ENCODE measurements around the gene CACNA2D3. TPM values are rescaled to one million over a fixed set of nuclear protein-coding genes. Genes with fewer than 3 reads are reported as not detected.

Gene CACNA2D3
- total RNA-seq, 1 donor from 2014 or later: 0.70 TPM

DNA sequence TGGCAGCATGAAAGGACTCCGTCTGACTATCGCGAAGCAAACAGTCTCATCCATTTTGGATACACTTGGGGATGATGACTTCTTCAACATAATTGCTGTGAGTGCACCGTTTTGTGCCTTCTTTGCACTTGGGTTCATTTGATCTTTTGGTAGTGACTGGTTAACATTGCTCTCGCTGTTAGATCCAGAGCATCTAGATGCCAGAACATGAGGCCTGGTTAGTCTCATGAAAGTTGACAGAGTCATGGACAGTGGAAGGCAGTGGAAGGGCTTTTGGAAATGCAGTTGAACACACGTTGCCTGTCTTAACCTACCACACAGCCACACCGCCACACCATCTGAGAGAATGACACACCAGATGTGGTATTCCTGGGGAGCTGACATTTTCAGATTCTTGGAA, 447.7 kb downstream of the CACNA2D3 start:
- no peak overlapping the region for H2AFZ ChIP-seq (ENCODE audit: low read depth, low read length)
- peaks cover 8% of the 10 kb centered on the region for H3K4me1 Mint-ChIP-seq (ENCODE audit: low read depth, unreplicated experiment)

DNA sequence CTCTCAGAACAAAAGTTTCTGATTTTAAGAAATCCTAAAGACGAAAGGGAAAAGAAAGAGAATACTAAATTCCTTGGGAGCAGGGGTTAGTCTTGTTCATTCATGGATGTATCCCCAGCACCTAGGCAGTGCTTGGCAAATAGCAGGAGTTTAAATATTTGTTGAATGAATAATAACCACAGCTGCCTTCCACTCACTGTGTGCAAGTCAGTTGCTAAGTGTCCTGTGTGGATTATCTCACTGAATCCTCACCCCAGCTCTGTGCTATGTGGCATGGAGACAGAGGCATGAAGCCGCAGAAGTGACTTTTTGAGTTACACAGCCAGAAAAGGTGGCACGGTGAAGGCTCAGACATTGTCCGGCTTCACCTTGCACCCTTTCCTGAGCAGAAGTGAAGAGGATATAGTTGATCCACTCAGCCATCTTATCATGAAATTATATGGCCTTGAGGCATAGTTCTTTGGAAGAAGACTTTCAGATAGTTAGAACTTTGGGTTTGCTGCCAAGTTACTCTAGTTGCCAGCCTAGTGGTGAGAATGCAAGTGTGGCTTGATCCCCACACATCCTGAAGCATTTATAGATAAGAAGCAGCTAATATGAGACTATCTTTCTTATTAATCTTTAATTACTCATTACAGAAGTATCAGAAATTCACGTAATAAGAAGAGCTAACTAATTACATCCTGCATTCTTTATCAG, 450.0 kb downstream of the CACNA2D3 start:
- Histone ChIP-seq H3K27ac (ENCODE audit: low read depth, low read length) (no peak overlapping the region), H3K9me3 (ENCODE audit: insufficient read depth, low read depth, low read length) (no peaks in the 10 kb centered on the region), H4K20me1 (ENCODE audit: insufficient read depth, low read length) (no peaks in the 10 kb centered on the region), H3K9ac (ENCODE audit: low read length) (no peak overlapping the region), H2AFZ (ENCODE audit: low read depth, low read length) (no peak overlapping the region), H3K4me1 (ENCODE audit: insufficient read depth, low read length) (no peaks in the 10 kb centered on the region), H3K4me3 (ENCODE audit: insufficient read depth, low read depth, low read length) (no peak overlapping the region), H3K27me3 (ENCODE audit: insufficient read depth, low read length) (no peaks in the 10 kb centered on the region), H3K4me2 (ENCODE audit: low read length) (no peak overlapping the region), H3K36me3 (ENCODE audit: insufficient read depth, low read length) (no peaks in the 10 kb centered on the region), H3K79me2 (ENCODE audit: insufficient read depth, low read length) (no peaks in the 10 kb centered on the region)
- TF ChIP-seq, protein P1, sequence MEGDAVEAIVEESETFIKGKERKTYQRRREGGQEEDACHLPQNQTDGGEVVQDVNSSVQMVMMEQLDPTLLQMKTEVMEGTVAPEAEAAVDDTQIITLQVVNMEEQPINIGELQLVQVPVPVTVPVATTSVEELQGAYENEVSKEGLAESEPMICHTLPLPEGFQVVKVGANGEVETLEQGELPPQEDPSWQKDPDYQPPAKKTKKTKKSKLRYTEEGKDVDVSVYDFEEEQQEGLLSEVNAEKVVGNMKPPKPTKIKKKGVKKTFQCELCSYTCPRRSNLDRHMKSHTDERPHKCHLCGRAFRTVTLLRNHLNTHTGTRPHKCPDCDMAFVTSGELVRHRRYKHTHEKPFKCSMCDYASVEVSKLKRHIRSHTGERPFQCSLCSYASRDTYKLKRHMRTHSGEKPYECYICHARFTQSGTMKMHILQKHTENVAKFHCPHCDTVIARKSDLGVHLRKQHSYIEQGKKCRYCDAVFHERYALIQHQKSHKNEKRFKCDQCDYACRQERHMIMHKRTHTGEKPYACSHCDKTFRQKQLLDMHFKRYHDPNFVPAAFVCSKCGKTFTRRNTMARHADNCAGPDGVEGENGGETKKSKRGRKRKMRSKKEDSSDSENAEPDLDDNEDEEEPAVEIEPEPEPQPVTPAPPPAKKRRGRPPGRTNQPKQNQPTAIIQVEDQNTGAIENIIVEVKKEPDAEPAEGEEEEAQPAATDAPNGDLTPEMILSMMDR (IDR thresholded peaks at IDR 0.05; ENCODE audit: insufficient read depth, low read depth, low read length): no peak
- TF ChIP-seq EZH2 (IDR thresholded peaks at IDR 0.05; ENCODE audit: insufficient read depth, low read length): no peak
- H3K9me3 Mint-ChIP-seq (ENCODE audit: unreplicated experiment): no peaks in the 10 kb centered on the region
- DNase-seq (ENCODE audit: low read depth) (peak; percentile 56), FAIRE-seq (no peak)
- H3K27ac Mint-ChIP-seq (ENCODE audit: unreplicated experiment): peak overlapping the region; percentile 83
- H3K4me3 Mint-ChIP-seq (ENCODE audit: unreplicated experiment): no peak overlapping the region
- H3K4me1 Mint-ChIP-seq (ENCODE audit: low read depth, unreplicated experiment): peaks cover 8% of the 10 kb centered on the region
- H3K27me3 Mint-ChIP-seq (ENCODE audit: low read depth, unreplicated experiment): peaks cover 3% of the 10 kb centered on the region
- no peaks in the 10 kb centered on the region for H3K36me3 Mint-ChIP-seq (ENCODE audit: low read depth, unreplicated experiment)

More for the DNA sequence above, 447.7 kb downstream of the CACNA2D3 start:
- no peaks in the 10 kb centered on the region for H3K9me3 Mint-ChIP-seq (ENCODE audit: unreplicated experiment)
- H4K20me1 ChIP-seq (ENCODE audit: insufficient read depth, low read length): no peaks in the 10 kb centered on the region
- no peaks in the 10 kb centered on the region for H3K79me2 ChIP-seq (ENCODE audit: insufficient read depth, low read length)
- H3K4me2 ChIP-seq (ENCODE audit: low read length): no peak overlapping the region
- no peaks in the 10 kb centered on the region for H3K9me3 ChIP-seq (ENCODE audit: insufficient read depth, low read depth, low read length)
- H3K36me3 Mint-ChIP-seq (ENCODE audit: low read depth, unreplicated experiment): peaks cover 1% of the 10 kb centered on the region
- no peaks in the 10 kb centered on the region for H3K4me1 ChIP-seq (ENCODE audit: insufficient read depth, low read length)
- H3K36me3 ChIP-seq (ENCODE audit: insufficient read depth, low read length): no peaks in the 10 kb centered on the region
- no peaks in the 10 kb centered on the region for H3K27me3 ChIP-seq (ENCODE audit: insufficient read depth, low read length)
- DNase-seq (ENCODE audit: low read depth): no peak
- TF ChIP-seq, protein P1 (IDR thresholded peaks at IDR 0.05; ENCODE audit: insufficient read depth, low read depth, low read length): no peak
- no peak for TF ChIP-seq EZH2 (IDR thresholded peaks at IDR 0.05; ENCODE audit: insufficient read depth, low read length)
- FAIRE-seq: no peak
- no peak overlapping the region for H3K4me3 ChIP-seq (ENCODE audit: insufficient read depth, low read depth, low read length)
- H3K27me3 Mint-ChIP-seq (ENCODE audit: low read depth, unreplicated experiment): no peaks in the 10 kb centered on the region
- H3K4me3 Mint-ChIP-seq (ENCODE audit: unreplicated experiment): no peak overlapping the region
- no peak overlapping the region for H3K27ac ChIP-seq (ENCODE audit: low read depth, low read length)
- H3K9ac ChIP-seq (ENCODE audit: low read length): no peak overlapping the region
- H3K27ac Mint-ChIP-seq (ENCODE audit: unreplicated experiment): no peak overlapping the region

DNA sequence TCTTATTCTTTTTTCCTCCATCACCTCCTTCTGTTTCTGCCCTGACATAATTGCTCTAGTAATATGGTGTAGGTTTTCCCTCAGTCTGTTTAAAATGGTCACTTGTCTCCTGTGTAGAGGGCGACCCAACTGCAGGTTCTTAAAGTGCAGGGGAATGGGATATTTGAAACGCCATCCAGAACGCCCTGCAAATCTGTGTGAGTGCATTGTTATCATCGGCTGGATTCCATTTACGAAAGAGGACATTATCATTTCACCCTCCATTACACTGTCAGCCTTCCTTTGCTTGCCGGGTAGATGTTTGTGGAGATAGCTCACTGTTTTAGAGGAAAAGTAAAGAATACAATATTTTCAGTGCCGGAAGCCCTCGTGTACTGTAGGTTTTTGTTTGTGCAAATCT, 451.5 kb downstream of the CACNA2D3 start:
- Histone ChIP-seq H3K9me3 (ENCODE audit: insufficient read depth, low read depth, low read length) (no peaks in the 10 kb centered on the region), H2AFZ (ENCODE audit: low read depth, low read length) (no peak overlapping the region), H4K20me1 (ENCODE audit: insufficient read depth, low read length) (no peaks in the 10 kb centered on the region), H3K4me2 (ENCODE audit: low read length) (no peak overlapping the region), H3K4me3 (ENCODE audit: insufficient read depth, low read depth, low read length) (no peak overlapping the region), H3K36me3 (ENCODE audit: insufficient read depth, low read length) (no peaks in the 10 kb centered on the region), H3K79me2 (ENCODE audit: insufficient read depth, low read length) (no peaks in the 10 kb centered on the region), H3K4me1 (ENCODE audit: insufficient read depth, low read length) (no peaks in the 10 kb centered on the region), H3K9ac (ENCODE audit: low read length) (no peak overlapping the region), H3K27ac (ENCODE audit: low read depth, low read length) (no peak overlapping the region), H3K27me3 (ENCODE audit: insufficient read depth, low read length) (no peaks in the 10 kb centered on the region)
- Mint-ChIP-seq H3K9me3 (ENCODE audit: unreplicated experiment) (no peaks in the 10 kb centered on the region), H3K36me3 (ENCODE audit: low read depth, unreplicated experiment) (no peaks in the 10 kb centered on the region), H3K27ac (ENCODE audit: unreplicated experiment) (no peak overlapping the region), H3K27me3 (ENCODE audit: low read depth, unreplicated experiment) (peaks cover 6% of the 10 kb centered on the region), H3K4me3 (ENCODE audit: unreplicated experiment) (no peak overlapping the region), H3K4me1 (ENCODE audit: low read depth, unreplicated experiment) (peaks cover 8% of the 10 kb centered on the region)
- DNase-seq (ENCODE audit: low read depth): no peak
- FAIRE-seq: no peak
- TF ChIP-seq, protein P1 (IDR thresholded peaks at IDR 0.05; ENCODE audit: insufficient read depth, low read depth, low read length): no peak
- TF ChIP-seq EZH2 (IDR thresholded peaks at IDR 0.05; ENCODE audit: insufficient read depth, low read length): no peak
